K562 (cell line): ENCODE data around the gene ZGLP1. TPM values are rescaled to one million over a fixed set of nuclear protein-coding genes. Genes with fewer than 3 reads are reported as not detected.

Source experiments
- BDP1 ChIP-seq: IDR thresholded peaks from 3 replicates; pipeline ENCODE4 v1.6.1; 2011; ENCODE audit not compliant: insufficient read length, insufficient read depth
- CBX5 ChIP-seq: IDR thresholded peaks from 2 replicates; pipeline ENCODE4 v1.6.1; 2014; ENCODE audit warnings: low read depth, borderline replicate concordance
- CHCHD3 ChIP-seq: fragments of 250-450 bp; sonication (Bioruptor Pico); IDR thresholded peaks from 2 replicates; pipeline ENCODE4 v2.1.2; 2022; ENCODE audit warnings: mild to moderate bottlenecking
- FOXM1 ChIP-seq, 2 experiments: fragments of 450-650 bp in 1 of 2; sonication (generic) in 1 of 2; formaldehyde crosslinking in 1 of 2; IDR thresholded peaks; 2 replicates each; pipeline versions ENCODE4 v1.6.1 to v1.9.0; 2017 to 2022; ENCODE audit warnings: low read depth in 2 of 2, mild to moderate bottlenecking in 2 of 2, missing genetic modification reagents in 1 of 2, moderate library complexity in 1 of 2
- GATAD2B ChIP-seq: fragments of 450-650 bp; IDR thresholded peaks from 2 replicates; pipeline ENCODE4 v1.6.1; 2017; ENCODE audit warnings: mild to moderate bottlenecking, borderline replicate concordance
- HEY1 ChIP-seq: fragments of 250-450 bp; sonication (Bioruptor Pico); IDR thresholded peaks from 2 replicates; pipeline ENCODE4 v1.5.0; 2020; ENCODE audit warnings: mild to moderate bottlenecking, moderate library complexity, borderline replicate concordance
- HNRNPLL ChIP-seq: fragments of 200-400 bp; formaldehyde crosslinking; IDR thresholded peaks from 2 replicates; pipeline ENCODE4 v1.6.1; 2017; ENCODE audit warnings: low read length, low read depth, mild to moderate bottlenecking; ENCODE audit not compliant: poor library complexity, severe bottlenecking
- JUN ChIP-seq, 2 experiments: sonication (generic) in 1 of 2; formaldehyde crosslinking in 1 of 2; IDR thresholded peaks; 2 replicates each; pipeline versions ENCODE4 v1.6.1 to v1.8.0; 2012 to 2022; ENCODE audit warnings: borderline replicate concordance in 2 of 2, mild to moderate bottlenecking in 2 of 2, improper control_type of control experiment in 1 of 2, low read depth in 1 of 2, low read length in 1 of 2, missing genetic modification reagents in 1 of 2
- KDM1A ChIP-seq, 2 experiments: fragments of 450-650 bp; IDR thresholded peaks; 2 replicates each; pipeline ENCODE4 v1.6.1; 2016; ENCODE audit warnings: mild to moderate bottlenecking in 2 of 2
- MAX ChIP-seq: sonication (generic); formaldehyde crosslinking; IDR thresholded peaks from 2 replicates; pipeline ENCODE4 v1.9.0; 2022; ENCODE audit warnings: mild to moderate bottlenecking, missing genetic modification reagents
- POLR2H ChIP-seq: IDR thresholded peaks from 2 replicates; pipeline ENCODE4 v1.6.1; 2016; ENCODE audit warnings: missing genetic modification characterization, low read depth, mild to moderate bottlenecking, control low read depth, missing compliant biosample characterization, moderate library complexity
- SMAD3 ChIP-seq: fragments of 450-650 bp; formaldehyde crosslinking; conservative IDR thresholded peaks from 2 replicates; pipeline ENCODE4 v1.4.0; 2020; ENCODE audit warnings: mild to moderate bottlenecking
- SNIP1 ChIP-seq: fragments of 450-650 bp; IDR thresholded peaks from 2 replicates; pipeline ENCODE4 v1.7.1; 2017; ENCODE audit warnings: low read depth, mild to moderate bottlenecking
- TCFL5 ChIP-seq: fragments of 250-450 bp; sonication (Bioruptor Pico); conservative IDR thresholded peaks from 2 replicates; pipeline ENCODE4 v1.6.1; 2021; ENCODE audit warnings: mild to moderate bottlenecking, moderate library complexity, matching md5 sums
- ZNF408 ChIP-seq: fragments of 250-450 bp; sonication (Bioruptor Pico); IDR thresholded peaks from 2 replicates; pipeline ENCODE4 v1.4.0; 2020; ENCODE audit warnings: low read depth, mild to moderate bottlenecking, moderate library complexity
- ZNF639 ChIP-seq, 2 experiments: fragments of 200-800 bp in 1 of 2; sonication (Bioruptor generic) in 1 of 2; sonication (generic) in 1 of 2; formaldehyde crosslinking in 1 of 2; IDR thresholded peaks in 1 of 2; conservative IDR thresholded peaks in 1 of 2; 2 replicates each; pipeline versions ENCODE4 v1.5.0 to v1.6.1; 2016 to 2020; ENCODE audit warnings: missing compliant biosample characterization in 1 of 2, missing genetic modification characterization in 1 of 2, missing genetic modification reagents in 1 of 2
- polyA plus RNA-seq, 8 experiments: library from polyadenylated mRNA; depleted of rRNA in 4 of 8; stranded (reverse) in 5 of 8; unstranded in 3 of 8; fragments of >200 nt; fragmentation: Nextera tagmentation in 2 of 8; fragmentation: Illumina TruSeq in 1 of 8; extraction: Ambion mirVana in 2 of 8; extraction: Trizol in 1 of 8; gene quantifications; 2 replicates each; pipeline versions ENCODE4 v1.2.1 to v1.2.3, GENCODE V29; 2011 to 2014; ENCODE audit warnings: inconsistent platforms in 1 of 8, missing spikeins in 1 of 8
- total RNA-seq, 7 experiments: library from RNA; depleted of rRNA in 6 of 7; stranded (reverse); fragments of >200 nt in 6 of 7; fragmentation: Illumina TruSeq in 2 of 7; extraction: Trizol in 2 of 7; gene quantifications; 2 replicates each; pipeline versions ENCODE4 v1.2.1 to v1.2.3, GENCODE V29; 2011 to 2021; ENCODE audit warnings: low replicate concordance in 1 of 7
- TF ChIP-seq, protein P1 (sequence below): fragments of 250-450 bp; sonication (Bioruptor Pico); IDR thresholded peaks from 2 replicates; pipeline ENCODE4 v1.4.0; 2020; ENCODE audit warnings: mild to moderate bottlenecking
- TF ChIP-seq, protein P2 (sequence below): sonication (generic); formaldehyde crosslinking; IDR thresholded peaks from 2 replicates; pipeline ENCODE4 v1.8.0; 2022; ENCODE audit warnings: mild to moderate bottlenecking, missing genetic modification reagents

The ZGLP1 gene
- total and polyA plus RNA-seq, 9 of the 15 experiments (the other 6 are each of a cell fraction or from before 2014, with no cell fraction given) = 0.24 to 4.5 (median 2.2) TPM

DNA sequence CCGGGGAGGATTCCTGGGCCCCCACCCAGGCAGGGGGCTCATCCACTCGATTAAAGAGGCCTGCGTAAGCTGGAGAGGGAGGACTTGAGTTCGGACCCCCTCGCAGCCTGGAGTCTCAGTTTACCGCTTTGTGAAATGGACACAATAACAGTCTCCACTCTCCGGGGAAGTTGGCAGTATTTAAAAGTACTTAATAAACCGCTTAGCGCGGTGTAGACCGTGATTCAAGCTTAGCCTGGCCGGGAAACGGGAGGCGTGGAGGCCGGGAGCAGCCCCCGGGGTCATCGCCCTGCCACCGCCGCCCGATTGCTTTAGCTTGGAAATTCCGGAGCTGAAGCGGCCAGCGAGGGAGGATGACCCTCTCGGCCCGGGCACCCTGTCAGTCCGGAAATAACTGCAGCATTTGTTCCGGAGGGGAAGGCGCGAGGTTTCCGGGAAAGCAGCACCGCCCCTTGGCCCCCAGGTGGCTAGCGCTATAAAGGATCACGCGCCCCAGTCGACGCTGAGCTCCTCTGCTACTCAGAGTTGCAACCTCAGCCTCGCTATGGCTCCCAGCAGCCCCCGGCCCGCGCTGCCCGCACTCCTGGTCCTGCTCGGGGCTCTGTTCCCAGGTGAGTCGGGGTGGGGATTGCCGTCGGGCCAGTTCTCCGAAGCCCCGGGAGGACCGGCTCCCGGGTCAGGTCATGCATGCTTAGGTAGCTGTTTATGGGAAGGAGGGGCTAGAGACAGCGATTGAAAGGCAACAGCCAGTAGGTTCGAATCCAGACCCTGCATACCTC is 38.8 kb downstream of the ZGLP1 start, which contains the start of gene ICAM1 (continued):
- TF ChIP-seq, protein P1, sequence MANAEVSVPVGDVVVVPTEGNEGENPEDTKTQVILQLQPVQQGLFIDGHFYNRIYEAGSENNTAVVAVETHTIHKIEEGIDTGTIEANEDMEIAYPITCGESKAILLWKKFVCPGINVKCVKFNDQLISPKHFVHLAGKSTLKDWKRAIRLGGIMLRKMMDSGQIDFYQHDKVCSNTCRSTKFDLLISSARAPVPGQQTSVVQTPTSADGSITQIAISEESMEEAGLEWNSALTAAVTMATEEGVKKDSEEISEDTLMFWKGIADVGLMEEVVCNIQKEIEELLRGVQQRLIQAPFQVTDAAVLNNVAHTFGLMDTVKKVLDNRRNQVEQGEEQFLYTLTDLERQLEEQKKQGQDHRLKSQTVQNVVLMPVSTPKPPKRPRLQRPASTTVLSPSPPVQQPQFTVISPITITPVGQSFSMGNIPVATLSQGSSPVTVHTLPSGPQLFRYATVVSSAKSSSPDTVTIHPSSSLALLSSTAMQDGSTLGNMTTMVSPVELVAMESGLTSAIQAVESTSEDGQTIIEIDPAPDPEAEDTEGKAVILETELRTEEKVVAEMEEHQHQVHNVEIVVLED = no peak
- no peak for TF ChIP-seq JUN (IDR thresholded peaks at IDR 0.05; ENCODE audit: borderline replicate concordance, low read depth, low read length)
- no peak for TF ChIP-seq JUN (CRISPR knock-in tag; IDR thresholded peaks at IDR 0.05; ENCODE audit: borderline replicate concordance)
- no peak for TF ChIP-seq ZNF408
- peak; percentile 86 for TF ChIP-seq MAX (CRISPR knock-in tag)
- TF ChIP-seq, protein P2, sequence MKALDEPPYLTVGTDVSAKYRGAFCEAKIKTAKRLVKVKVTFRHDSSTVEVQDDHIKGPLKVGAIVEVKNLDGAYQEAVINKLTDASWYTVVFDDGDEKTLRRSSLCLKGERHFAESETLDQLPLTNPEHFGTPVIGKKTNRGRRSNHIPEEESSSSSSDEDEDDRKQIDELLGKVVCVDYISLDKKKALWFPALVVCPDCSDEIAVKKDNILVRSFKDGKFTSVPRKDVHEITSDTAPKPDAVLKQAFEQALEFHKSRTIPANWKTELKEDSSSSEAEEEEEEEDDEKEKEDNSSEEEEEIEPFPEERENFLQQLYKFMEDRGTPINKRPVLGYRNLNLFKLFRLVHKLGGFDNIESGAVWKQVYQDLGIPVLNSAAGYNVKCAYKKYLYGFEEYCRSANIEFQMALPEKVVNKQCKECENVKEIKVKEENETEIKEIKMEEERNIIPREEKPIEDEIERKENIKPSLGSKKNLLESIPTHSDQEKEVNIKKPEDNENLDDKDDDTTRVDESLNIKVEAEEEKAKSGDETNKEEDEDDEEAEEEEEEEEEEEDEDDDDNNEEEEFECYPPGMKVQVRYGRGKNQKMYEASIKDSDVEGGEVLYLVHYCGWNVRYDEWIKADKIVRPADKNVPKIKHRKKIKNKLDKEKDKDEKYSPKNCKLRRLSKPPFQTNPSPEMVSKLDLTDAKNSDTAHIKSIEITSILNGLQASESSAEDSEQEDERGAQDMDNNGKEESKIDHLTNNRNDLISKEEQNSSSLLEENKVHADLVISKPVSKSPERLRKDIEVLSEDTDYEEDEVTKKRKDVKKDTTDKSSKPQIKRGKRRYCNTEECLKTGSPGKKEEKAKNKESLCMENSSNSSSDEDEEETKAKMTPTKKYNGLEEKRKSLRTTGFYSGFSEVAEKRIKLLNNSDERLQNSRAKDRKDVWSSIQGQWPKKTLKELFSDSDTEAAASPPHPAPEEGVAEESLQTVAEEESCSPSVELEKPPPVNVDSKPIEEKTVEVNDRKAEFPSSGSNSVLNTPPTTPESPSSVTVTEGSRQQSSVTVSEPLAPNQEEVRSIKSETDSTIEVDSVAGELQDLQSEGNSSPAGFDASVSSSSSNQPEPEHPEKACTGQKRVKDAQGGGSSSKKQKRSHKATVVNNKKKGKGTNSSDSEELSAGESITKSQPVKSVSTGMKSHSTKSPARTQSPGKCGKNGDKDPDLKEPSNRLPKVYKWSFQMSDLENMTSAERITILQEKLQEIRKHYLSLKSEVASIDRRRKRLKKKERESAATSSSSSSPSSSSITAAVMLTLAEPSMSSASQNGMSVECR (CRISPR knock-in tag) = no peak; the same call in 1 of the 2 replicates
- TF ChIP-seq HNRNPLL = no peak
- TF ChIP-seq SMAD3 (CRISPR knock-in tag) = 0 out of 2 replicates have a peak, but pooled peaks have one; percentile 18
- TF ChIP-seq BDP1 = no peak
- no peak for TF ChIP-seq ZNF639 (CRISPR knock-in tag; conservative IDR thresholded peaks at IDR 0.05 in 1 of 2, IDR thresholded peaks at IDR 0.05 in 1 of 2)
- no peak for TF ChIP-seq GATAD2B
- TF ChIP-seq FOXM1 (IDR thresholded peaks at IDR 0.05; ENCODE audit: low read depth) = no peak
- TF ChIP-seq FOXM1 (CRISPR knock-in tag; IDR thresholded peaks at IDR 0.05; ENCODE audit: low read depth) = no peak
- no peak for TF ChIP-seq HEY1
- TF ChIP-seq SNIP1 = no peak
- no peak for TF ChIP-seq CBX5
- peak; percentile 89 to 94 for TF ChIP-seq KDM1A (IDR thresholded peaks at IDR 0.05)
- TF ChIP-seq CHCHD3 (CRISPR knock-in tag) = no peak
- TF ChIP-seq TCFL5 (CRISPR knock-in tag) = no peak
- TF ChIP-seq POLR2H (tag) = peak; percentile 89; the same call in 1 of the 2 replicates
